ENCODE measurements around the gene FBXW8. TPM values are rescaled to one million over a fixed set of nuclear protein-coding genes. Genes with fewer than 3 reads are reported as not detected.

The FBXW8 gene
- total RNA-seq, 1 donor from 2014 or later, result 16.4 TPM

DNA sequence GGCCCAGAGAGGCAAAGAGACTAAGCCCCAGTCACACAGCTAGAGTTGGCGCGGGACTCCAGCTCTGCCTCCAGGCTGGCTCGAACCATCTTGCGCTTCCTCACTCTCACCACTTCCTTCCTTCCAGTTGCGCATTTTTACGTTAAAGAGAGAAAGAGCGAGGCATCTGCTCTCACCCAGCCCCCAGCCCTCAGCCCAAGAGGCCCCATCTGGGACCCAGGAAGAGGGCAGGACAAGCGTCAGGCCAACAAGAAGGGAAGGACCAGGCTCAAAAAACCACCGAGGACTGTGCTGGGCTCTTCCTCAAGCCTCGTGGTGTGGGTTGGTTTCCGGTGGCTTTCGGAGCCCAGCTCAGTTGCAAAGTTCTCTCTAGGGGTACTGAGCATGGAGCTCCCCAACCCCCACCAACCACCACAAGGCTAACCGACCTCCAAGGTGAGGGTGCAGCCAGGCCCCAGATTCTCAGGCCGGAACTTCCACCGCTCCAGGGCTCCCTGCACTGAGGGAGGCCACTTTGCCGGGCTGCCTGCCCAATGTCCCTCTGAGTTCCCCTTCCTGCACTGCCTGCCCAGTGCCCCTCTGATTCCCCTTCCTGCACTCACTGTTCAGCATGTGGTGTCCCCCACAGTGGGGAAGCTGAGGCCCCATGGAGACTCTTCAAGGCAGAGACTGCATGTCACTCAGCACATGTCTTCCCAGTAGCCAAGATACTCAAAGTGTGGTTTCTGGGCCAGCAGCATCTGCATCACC is 152.6 kb downstream of the FBXW8 start:
- no peaks in the 10 kb centered on the region for H3K9me3 ChIP-seq
- no peaks in the 10 kb centered on the region for H3K27me3 ChIP-seq (ENCODE audit: low read depth)
- no peaks in the 10 kb centered on the region for H3K36me3 ChIP-seq
- ATAC-seq (peak; percentile 57 to 73), DNase-seq (no peak)
- TF ChIP-seq, protein P1, sequence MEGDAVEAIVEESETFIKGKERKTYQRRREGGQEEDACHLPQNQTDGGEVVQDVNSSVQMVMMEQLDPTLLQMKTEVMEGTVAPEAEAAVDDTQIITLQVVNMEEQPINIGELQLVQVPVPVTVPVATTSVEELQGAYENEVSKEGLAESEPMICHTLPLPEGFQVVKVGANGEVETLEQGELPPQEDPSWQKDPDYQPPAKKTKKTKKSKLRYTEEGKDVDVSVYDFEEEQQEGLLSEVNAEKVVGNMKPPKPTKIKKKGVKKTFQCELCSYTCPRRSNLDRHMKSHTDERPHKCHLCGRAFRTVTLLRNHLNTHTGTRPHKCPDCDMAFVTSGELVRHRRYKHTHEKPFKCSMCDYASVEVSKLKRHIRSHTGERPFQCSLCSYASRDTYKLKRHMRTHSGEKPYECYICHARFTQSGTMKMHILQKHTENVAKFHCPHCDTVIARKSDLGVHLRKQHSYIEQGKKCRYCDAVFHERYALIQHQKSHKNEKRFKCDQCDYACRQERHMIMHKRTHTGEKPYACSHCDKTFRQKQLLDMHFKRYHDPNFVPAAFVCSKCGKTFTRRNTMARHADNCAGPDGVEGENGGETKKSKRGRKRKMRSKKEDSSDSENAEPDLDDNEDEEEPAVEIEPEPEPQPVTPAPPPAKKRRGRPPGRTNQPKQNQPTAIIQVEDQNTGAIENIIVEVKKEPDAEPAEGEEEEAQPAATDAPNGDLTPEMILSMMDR (IDR thresholded peaks at IDR 0.05), result no peak
- peak overlapping the region; percentile 16 for H3K4me3 ChIP-seq
- peak overlapping the region; percentile 62 for H3K27ac ChIP-seq
- intact Hi-C loops (cut with DNase I), result no loop called here
- H3K4me1 ChIP-seq, result no peaks in the 10 kb centered on the region

DNA sequence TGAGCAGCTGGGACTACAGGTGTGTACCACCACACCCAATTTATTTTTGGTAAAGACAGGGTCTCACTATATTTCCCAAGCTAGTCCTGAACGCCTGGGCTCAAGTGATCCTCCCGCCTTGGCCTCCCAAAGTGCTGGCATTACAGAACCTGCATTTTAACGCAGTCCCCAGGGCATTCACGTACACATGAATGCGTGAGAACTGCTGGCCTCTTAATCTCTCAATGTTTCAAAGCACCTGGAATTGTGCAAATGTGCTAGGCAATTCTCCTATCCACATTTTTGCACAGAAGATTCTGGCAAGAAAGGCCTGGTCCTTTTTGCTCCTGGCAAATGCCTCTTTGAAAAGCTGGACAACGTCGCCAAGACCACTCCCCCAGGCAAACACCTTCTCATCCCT is 153.3 kb downstream of the FBXW8 start:
- H3K36me3 ChIP-seq, result no peaks in the 10 kb centered on the region
- TF ChIP-seq, protein P1 (IDR thresholded peaks at IDR 0.05), result no peak
- no peaks in the 10 kb centered on the region for H3K4me1 ChIP-seq
- H3K9me3 ChIP-seq, result no peaks in the 10 kb centered on the region
- DNase-seq (no peak), ATAC-seq (no peak)
- H3K27me3 ChIP-seq (ENCODE audit: low read depth), result no peaks in the 10 kb centered on the region
- no peak overlapping the region for H3K4me3 ChIP-seq
- H3K27ac ChIP-seq, result no peak overlapping the region
- intact Hi-C loops (cut with DNase I), result no loop called here

DNA sequence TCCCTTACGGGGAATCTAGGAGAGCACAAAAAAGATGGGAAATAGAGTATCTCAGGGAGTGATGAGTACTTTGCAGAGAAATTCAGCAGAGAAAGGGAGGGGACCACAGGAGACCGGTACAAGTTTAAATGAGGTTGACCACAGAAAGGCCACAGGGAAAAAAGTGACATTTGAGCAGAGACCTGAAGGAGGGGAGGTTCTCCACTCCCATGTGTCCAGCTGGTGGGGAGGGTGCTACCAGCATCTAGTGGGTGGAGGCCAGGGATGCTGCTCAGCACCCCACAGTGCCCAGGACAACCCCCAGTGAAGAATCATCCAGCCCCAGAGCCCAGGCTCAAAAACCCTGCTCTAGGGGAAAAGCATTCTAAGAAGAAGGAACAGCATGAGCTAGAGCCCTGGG is 153.8 kb downstream of the FBXW8 start:
- intact Hi-C loops (cut with DNase I), result no loop called here
- DNase-seq, result no peak
- no peaks in the 10 kb centered on the region for H3K27me3 ChIP-seq (ENCODE audit: low read depth)
- H3K36me3 ChIP-seq, result no peaks in the 10 kb centered on the region
- no peak overlapping the region for H3K4me3 ChIP-seq
- no peaks in the 10 kb centered on the region for H3K4me1 ChIP-seq
- no peaks in the 10 kb centered on the region for H3K9me3 ChIP-seq
- H3K27ac ChIP-seq, result no peak overlapping the region
- TF ChIP-seq, protein P1 (IDR thresholded peaks at IDR 0.05), result no peak
- ATAC-seq, result no peak

DNA sequence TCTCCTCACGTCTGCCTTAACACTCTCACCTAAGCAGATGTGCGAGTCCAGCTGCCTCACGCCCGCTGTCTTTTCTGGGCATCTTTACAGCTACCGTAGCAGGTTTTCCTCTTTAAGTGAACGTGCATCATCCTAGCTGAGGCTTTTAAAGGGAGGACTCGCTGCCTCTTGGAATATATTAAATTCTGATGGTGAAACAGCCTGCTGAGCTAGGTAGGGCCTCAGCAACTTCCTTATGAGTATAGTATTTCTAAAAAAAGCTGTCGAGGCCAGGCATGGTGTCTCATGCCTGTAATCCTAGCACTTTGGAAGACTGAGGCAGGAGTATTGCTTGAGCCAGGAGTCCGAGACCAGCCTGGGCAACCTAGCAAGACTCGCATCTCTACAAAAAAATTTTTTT is 156.3 kb downstream of the FBXW8 start:
- Histone ChIP-seq H3K36me3 (no peaks in the 10 kb centered on the region), H3K27me3 (ENCODE audit: low read depth) (no peaks in the 10 kb centered on the region), H3K4me3 (no peak overlapping the region), H3K4me1 (no peaks in the 10 kb centered on the region), H3K27ac (no peak overlapping the region), H3K9me3 (no peaks in the 10 kb centered on the region)
- no peak for DNase-seq
- intact Hi-C loops (cut with DNase I), result no loop called here
- TF ChIP-seq, protein P1 (IDR thresholded peaks at IDR 0.05), result no peak
- ATAC-seq, result no peak

DNA sequence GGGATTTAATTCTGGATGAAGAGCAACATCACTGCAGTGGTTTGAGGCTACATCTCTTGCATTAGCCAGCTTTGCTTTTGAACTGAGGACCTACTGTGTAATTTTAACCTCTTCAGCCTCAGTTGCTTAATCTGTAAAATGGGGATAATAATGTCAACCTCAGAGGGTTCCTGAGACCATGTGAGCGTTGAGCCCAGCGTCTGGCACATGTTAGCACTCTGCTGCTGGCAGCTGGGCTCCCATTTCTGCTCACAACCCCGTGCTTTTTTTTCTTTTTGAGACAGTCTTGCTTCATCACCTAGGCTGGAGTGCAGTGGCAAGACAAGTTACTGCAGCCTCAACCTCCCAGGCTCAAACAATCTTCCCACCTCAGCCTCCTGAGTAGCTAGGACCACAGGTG is 156.9 kb downstream of the FBXW8 start:
- no peaks in the 10 kb centered on the region for H3K27me3 ChIP-seq (ENCODE audit: low read depth)
- H3K4me3 ChIP-seq, result no peak overlapping the region
- H3K4me1 ChIP-seq, result no peaks in the 10 kb centered on the region
- H3K27ac ChIP-seq, result no peak overlapping the region
- no peak for DNase-seq
- TF ChIP-seq, protein P1 (IDR thresholded peaks at IDR 0.05), result no peak
- intact Hi-C loops (cut with DNase I), result no loop called here
- no peak for ATAC-seq
- H3K36me3 ChIP-seq, result no peaks in the 10 kb centered on the region
- H3K9me3 ChIP-seq, result no peaks in the 10 kb centered on the region
